Progenitor cell of endocrine pancreas (in vitro differentiated cells): ENCODE results near the gene ACY1. TPM values are rescaled to one million over a fixed set of nuclear protein-coding genes. Genes with fewer than 3 reads are reported as not detected.

Source experiments
- DNase-seq: peaks from one replicate; pipeline ENCODE4 v3.0.0; 2021; ENCODE audit warnings: low spot score; ENCODE audit not compliant: unreplicated experiment
- H3K27ac Mint-ChIP-seq: 2 replicates; pipeline ENCODE4 v1.8.0; 2021; ENCODE audit warnings: mild to moderate bottlenecking, moderate library complexity, mixed read lengths
- H3K27me3 Mint-ChIP-seq: 2 replicates; pipeline ENCODE4 v1.8.0; 2021; ENCODE audit warnings: mixed read lengths
- H3K36me3 Mint-ChIP-seq: 2 replicates; pipeline ENCODE4 v1.8.0; 2022; ENCODE audit warnings: mixed read lengths; ENCODE audit not compliant: insufficient read depth
- H3K4me1 Mint-ChIP-seq: 2 replicates; pipeline ENCODE4 v1.8.0; 2021; ENCODE audit warnings: low read depth, mixed read lengths
- H3K4me3 Mint-ChIP-seq: 2 replicates; pipeline ENCODE4 v1.8.0; 2021; ENCODE audit warnings: low read depth, mild to moderate bottlenecking, moderate library complexity, mixed read lengths
- H3K9me3 Mint-ChIP-seq: 2 replicates; pipeline ENCODE4 v1.8.0; 2021; ENCODE audit warnings: low read depth, mixed read lengths
- total RNA-seq: library from RNA; stranded (reverse); gene quantifications from 2 replicates; pipeline ENCODE4 v1.2.1, GENCODE V29; 2021
- TF ChIP-seq, protein P1 (sequence below): fragments of 200-600 bp; sonication (generic); IDR thresholded peaks from one replicate; pipeline ENCODE4 v1.5.0; 2021; ENCODE audit warnings: antibody characterized with exemption, mild to moderate bottlenecking; ENCODE audit not compliant: unreplicated experiment

Gene ACY1
- total RNA-seq, 1 donor from 2014 or later, result 38.0 TPM

GRCh38 chr3:51941798-51942602 is 41.3 kb upstream of the ACY1 start, which contains the start of the genes PARP3 and RRP9:
Gene PARP3 (plus strand): TSS chr3:51942363. CDS start chr3:51943356, 993 bp downstream.
Gene RRP9 (minus strand): TSS chr3:51941904. CDS start chr3:51941867, 37 bp downstream.
- TF ChIP-seq, protein P1, sequence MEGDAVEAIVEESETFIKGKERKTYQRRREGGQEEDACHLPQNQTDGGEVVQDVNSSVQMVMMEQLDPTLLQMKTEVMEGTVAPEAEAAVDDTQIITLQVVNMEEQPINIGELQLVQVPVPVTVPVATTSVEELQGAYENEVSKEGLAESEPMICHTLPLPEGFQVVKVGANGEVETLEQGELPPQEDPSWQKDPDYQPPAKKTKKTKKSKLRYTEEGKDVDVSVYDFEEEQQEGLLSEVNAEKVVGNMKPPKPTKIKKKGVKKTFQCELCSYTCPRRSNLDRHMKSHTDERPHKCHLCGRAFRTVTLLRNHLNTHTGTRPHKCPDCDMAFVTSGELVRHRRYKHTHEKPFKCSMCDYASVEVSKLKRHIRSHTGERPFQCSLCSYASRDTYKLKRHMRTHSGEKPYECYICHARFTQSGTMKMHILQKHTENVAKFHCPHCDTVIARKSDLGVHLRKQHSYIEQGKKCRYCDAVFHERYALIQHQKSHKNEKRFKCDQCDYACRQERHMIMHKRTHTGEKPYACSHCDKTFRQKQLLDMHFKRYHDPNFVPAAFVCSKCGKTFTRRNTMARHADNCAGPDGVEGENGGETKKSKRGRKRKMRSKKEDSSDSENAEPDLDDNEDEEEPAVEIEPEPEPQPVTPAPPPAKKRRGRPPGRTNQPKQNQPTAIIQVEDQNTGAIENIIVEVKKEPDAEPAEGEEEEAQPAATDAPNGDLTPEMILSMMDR, result peak; percentile 99
- no peaks in the 10 kb centered on the region for H3K27me3 Mint-ChIP-seq
- peak; percentile 98 for DNase-seq

GRCh38 chr3:51942603-51943450 is 40.5 kb upstream of the ACY1 start:
- Mint-ChIP-seq H3K4me3 (peak overlapping the region; percentile 77), H3K27ac (no peak overlapping the region), H3K4me1 (peaks cover 12% of the 10 kb centered on the region), H3K36me3 (peaks cover 2% of the 10 kb centered on the region), H3K27me3 (no peaks in the 10 kb centered on the region), H3K9me3 (no peaks in the 10 kb centered on the region)
- DNase-seq, result peak; percentile 20
- TF ChIP-seq, protein P1, result no peak

More at GRCh38 chr3:51941798-51942602, 41.3 kb upstream of the ACY1 start, which contains the start of the genes PARP3 and RRP9:
- peaks cover 12% of the 10 kb centered on the region for H3K4me1 Mint-ChIP-seq
- peaks cover 5% of the 10 kb centered on the region for H3K36me3 Mint-ChIP-seq
- no peaks in the 10 kb centered on the region for H3K9me3 Mint-ChIP-seq
- peak within 1 kb of the TSS; percentile 77 for H3K4me3 Mint-ChIP-seq
- peak within 1 kb of the TSS; percentile 13 for H3K27ac Mint-ChIP-seq

- H3K27me3 Mint-ChIP-seq, result no peaks in the 10 kb centered on the region
- TF ChIP-seq, protein P1, result no peak
- peaks cover 12% of the 10 kb centered on the region for H3K4me1 Mint-ChIP-seq
- H3K4me3 Mint-ChIP-seq, result no peak overlapping the region
- H3K9me3 Mint-ChIP-seq, result no peaks in the 10 kb centered on the region
- H3K27ac Mint-ChIP-seq, result no peak overlapping the region
- DNase-seq, result peak; percentile 6
- H3K36me3 Mint-ChIP-seq, result no peaks in the 10 kb centered on the region
Measured at GRCh38 chr3:51943451-51944391, 39.6 kb upstream of the ACY1 start.

- peaks cover 12% of the 10 kb centered on the region for H3K4me1 Mint-ChIP-seq
- no peaks in the 10 kb centered on the region for H3K36me3 Mint-ChIP-seq
- H3K27ac Mint-ChIP-seq, result no peak overlapping the region
- peak; percentile 9 for DNase-seq
- H3K27me3 Mint-ChIP-seq, result no peaks in the 10 kb centered on the region
- no peak overlapping the region for H3K4me3 Mint-ChIP-seq
- TF ChIP-seq, protein P1, result no peak
- no peaks in the 10 kb centered on the region for H3K9me3 Mint-ChIP-seq
Measured at GRCh38 chr3:51944451-51945021, 38.8 kb upstream of the ACY1 start.
